ENCODE results near the gene DICER1. TPM values are rescaled to one million over a fixed set of nuclear protein-coding genes. Genes with fewer than 3 reads are reported as not detected.
"Not testable (repeated sequence)": the region's sequence is repeated elsewhere in the genome, so short reads cannot be mapped to it uniquely, and the experiment has no call there.

DICER1 gene
- total RNA-seq, 1 donor from 2014 or later = 49.3 TPM

- no peak for DNase-seq (ENCODE audit: low spot score)
Measured at GRCh38 chr14:95150910-95151309, 6.4 kb downstream of the DICER1 start.

- DNase-seq (ENCODE audit: low spot score) = no peak
Measured at GRCh38 chr14:95149441-95149840, 7.9 kb downstream of the DICER1 start.

GRCh38 chr14:95147597-95147996 is 9.7 kb downstream of the DICER1 start:
- no peak for DNase-seq (ENCODE audit: low spot score)

- peak; percentile 22 for DNase-seq (ENCODE audit: low spot score)
Measured at GRCh38 chr14:95146079-95146771, 11.1 kb downstream of the DICER1 start.

DNA sequence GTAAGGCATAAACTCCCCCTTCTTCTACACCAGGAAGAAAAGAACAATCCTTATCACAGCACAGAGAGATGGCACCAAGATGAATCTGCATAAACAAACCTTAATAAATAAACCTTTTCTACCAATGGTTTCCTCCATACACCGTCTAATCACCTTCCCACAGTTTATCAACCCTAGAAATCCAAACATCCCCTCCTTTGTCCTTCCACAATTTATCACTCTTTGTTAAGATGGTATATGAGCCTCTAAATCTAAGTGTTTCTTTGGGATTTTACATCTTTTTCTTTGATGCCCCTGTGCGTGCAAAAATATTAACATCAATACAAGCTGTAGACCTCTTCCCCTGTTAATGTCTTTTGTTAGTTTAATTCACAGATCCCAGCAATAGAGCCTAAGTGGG is 12.5 kb downstream of the DICER1 start:
- DNase-seq (ENCODE audit: low spot score) = no peak

GRCh38 chr14:95143808-95144620 is 13.3 kb downstream of the DICER1 start:
- DNase-seq (ENCODE audit: low spot score) = no peak

DNA sequence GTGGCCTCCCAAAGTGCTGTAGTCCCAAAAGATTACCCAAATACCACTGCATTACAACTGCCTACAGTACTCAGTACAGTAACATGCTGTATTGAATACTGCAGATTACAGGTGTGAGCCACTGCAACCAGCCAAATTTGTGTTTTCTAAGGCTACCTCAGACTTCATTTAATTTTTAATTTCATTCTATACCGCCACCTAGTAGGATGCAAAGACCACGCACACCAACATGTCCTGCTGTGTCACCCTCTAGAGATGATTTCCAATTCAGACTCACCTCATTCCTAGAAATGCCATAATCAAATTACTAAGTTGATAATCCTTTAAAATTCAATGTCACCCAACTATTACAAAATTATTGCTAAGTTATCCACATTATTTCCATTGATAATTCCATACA is 15.1 kb downstream of the DICER1 start:
- no peak for DNase-seq (ENCODE audit: low spot score)

DNA sequence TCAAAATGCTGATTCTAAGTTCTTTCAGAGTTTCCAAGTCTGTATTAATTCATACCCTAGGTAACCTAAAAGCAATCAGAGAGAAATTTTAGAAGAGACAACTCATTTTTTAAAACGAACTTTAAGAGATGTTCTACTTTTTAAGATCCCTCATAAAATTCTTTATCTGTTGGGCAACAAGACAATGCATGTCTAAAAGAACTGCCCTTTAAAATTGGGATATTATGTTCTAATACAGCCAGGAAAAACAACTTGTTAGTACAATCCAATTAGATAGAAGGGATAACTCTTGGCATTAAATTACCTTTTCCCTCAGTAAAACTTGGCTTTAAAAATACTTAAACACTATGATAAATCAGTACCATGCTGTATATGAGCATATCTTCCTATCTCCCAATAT is 15.6 kb downstream of the DICER1 start:
- no peak for DNase-seq (ENCODE audit: low spot score)

- no peak for DNase-seq (ENCODE audit: low spot score)
Measured at GRCh38 chr14:95140060-95140858, 17.1 kb downstream of the DICER1 start.

- no peak for DNase-seq (ENCODE audit: low spot score)
Measured at GRCh38 chr14:95138876-95139275, 18.5 kb downstream of the DICER1 start.

GRCh38 chr14:95138455-95138854 is 18.9 kb downstream of the DICER1 start:
- not testable (repeated sequence) for DNase-seq (ENCODE audit: low spot score)

DNA sequence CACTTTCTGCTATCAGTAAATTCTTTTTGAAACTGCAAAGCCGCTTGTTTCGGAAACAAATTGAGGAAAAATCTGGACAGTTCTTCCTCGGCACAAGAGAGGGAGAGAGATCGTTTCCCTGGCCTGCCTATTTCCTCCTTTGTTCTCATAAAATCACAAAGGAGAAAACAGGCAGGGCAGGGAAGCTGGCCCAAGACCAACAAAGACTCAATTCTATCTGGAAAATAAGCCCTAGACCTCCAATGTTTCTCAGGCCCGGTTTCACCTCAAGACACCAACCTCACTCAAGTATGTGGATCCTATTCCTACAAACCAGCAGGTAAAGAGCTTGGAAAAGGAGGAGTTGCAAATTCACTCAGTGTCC is 19.5 kb downstream of the DICER1 start:
- no peak for DNase-seq (ENCODE audit: low spot score)

- DNase-seq (ENCODE audit: low spot score) = no peak
Measured at GRCh38 chr14:95137164-95137803, 20.0 kb downstream of the DICER1 start.

DNA sequence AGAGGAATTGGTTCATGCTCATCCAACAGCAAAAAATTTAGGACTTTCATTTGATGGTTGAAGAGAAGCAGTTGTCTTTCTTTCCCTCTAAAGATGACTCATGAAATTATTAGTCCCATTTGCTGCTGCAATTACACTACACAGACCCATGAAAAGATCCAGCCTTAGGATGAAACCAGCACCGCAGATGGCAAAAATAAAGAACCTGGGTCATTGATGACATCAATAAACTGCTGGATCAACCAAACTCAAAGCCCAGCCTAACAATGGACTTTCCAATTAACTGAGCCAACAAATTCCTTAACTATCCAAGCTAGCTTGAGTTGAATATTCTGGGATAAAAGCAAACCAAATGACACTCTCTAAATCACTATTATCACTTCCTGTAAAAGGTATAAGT is 20.7 kb downstream of the DICER1 start:
- DNase-seq (ENCODE audit: low spot score) = no peak

DNA sequence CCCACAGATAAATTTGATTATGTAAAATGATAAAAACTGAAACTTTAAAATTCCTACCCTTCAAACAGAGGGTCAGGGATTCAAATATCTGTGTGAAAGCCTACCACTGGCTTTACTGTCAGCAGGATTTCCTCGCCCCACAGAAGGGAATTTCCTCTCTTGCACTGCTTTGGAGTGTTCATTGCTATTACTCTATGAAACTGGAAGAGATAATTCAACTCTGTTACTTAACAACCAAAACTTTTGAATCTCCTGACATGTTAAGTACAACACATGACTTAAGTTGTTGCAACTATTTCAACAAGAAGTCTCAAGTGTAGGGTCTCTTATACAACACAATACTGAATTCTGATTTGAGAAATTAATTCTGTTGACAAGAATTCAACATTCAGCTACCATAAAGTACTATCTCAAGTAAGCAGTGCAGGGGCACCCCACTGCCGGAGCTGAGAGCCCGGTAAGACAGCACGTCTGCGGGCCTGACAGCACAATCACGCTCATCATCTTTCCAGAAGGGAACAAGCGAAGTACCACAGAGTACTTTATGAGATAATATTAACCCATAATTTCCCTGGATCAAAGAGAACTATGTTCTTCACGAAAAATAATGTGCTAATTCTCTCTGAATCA is 22.9 kb downstream of the DICER1 start:
- no peak for DNase-seq (ENCODE audit: low spot score)

DNA sequence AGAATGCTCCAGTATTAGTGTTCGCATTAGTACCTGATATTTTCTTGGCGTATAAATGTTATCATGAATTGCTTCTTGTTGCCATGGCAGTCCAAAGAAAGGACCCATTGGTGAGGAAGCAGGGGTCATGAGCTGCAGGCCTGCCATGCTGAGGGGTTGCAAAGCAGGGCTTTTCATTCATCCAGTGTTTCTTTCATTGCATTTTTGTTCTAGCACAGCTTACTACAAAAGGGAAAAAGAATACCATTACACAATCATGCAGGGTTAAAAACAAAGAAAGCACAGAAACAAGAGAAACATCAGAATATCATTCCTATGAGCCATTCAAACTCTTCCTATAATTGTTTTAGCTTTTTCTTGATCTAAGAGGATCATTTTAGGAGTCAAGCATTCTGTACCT is 24.0 kb downstream of the DICER1 start:
- no peak for DNase-seq (ENCODE audit: low spot score)

GRCh38 chr14:95132760-95133159 is 24.6 kb downstream of the DICER1 start:
- DNase-seq (ENCODE audit: low spot score) = no peak

- DNase-seq (ENCODE audit: low spot score) = no peak
Measured at GRCh38 chr14:95130549-95130948, 26.8 kb downstream of the DICER1 start.

DNA sequence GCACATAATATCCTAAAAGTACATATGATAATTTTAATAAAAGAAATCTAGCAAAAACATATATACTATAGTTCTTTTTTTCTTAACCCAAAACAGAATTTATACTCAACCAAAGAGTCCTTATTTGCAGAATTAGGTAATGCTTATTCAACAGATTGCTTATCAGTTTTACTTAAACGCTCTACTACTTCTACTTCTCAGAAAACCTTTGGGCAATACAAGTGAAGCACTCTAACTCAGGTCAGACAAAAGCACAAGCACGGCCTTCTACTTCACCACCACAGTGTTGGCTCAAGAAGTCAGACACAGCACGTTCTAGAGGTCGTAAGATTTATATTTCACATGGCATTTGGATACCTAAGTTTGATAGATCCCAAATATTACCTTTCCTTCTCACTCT is 29.2 kb downstream of the DICER1 start:
- DNase-seq (ENCODE audit: low spot score) = no peak

DNA sequence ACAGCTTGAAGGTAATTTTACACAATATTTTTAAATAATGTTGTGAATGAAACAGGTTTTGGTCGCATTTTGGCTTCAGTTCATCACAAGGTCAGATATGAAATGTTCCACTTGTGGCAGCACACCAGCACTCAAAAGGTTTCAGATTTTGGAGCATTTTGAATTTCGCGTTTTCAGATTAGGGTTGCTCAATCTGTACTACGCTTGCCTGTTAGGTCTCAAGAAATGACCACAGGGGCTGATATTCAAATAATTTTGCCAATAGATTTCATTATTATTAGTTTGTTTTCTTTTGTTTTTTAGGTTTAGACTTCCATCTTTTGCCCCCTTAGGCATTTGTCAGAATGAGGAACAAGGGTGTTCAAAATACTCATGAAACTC is 29.8 kb downstream of the DICER1 start:
- no peak for DNase-seq (ENCODE audit: low spot score)

DNA sequence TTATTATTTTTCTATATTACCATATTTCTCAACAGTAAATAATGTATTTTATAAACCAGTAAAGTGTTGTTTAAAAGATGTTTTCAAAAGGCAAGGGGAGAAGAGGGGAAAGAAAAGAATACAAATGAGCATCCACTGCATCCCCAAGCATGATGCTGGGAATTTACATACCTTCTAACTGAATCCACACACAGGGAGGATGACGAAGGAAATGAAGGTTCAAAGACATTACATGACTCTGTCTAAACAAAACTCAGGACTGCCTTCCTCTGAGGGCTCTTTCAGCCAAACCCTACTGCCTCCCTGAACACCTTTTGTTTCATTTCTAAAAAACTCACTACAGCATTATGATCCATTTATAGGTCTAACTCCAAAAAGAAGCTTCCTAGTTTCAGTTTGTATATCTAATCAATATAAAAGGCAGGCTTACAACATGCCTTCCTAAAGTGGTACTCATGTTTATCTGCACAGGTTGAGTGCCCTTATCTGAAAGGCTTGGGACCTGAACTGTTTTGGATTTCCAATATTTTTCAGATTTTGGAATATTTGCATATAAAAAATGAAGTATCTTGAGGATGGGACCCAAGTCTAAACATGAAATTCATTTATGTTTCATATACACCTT is 30.3 kb downstream of the DICER1 start:
- no peak for DNase-seq (ENCODE audit: low spot score)
